IPS-20b (cell line): ENCODE data around the gene TTLL13.

ENCODE experiments used
- H3K27ac ChIP-seq: one replicate; pipeline ENCODE4 v1.5.1; 2013; ENCODE audit warnings: low read length
- H3K27me3 ChIP-seq: 2 replicates; pipeline ENCODE4 v1.6.1; 2013; ENCODE audit warnings: mild to moderate bottlenecking, low read length, inconsistent platforms; ENCODE audit not compliant: insufficient read depth
- H3K36me3 ChIP-seq: 2 replicates; pipeline ENCODE4 v1.6.1; 2013; ENCODE audit warnings: low read depth, mild to moderate bottlenecking, inconsistent platforms, low read length, moderate library complexity; ENCODE audit not compliant: insufficient read depth
- H3K4me1 ChIP-seq: 2 replicates; pipeline ENCODE4 v1.6.1; 2013; ENCODE audit warnings: mild to moderate bottlenecking, control low read depth, inconsistent platforms, low read length, moderate library complexity; ENCODE audit not compliant: insufficient read depth
- H3K4me3 ChIP-seq: 2 replicates; pipeline ENCODE4 v1.5.1; 2013; ENCODE audit warnings: mild to moderate bottlenecking, low read length, inconsistent platforms
- H3K9ac ChIP-seq: 2 replicates; pipeline ENCODE4 v1.6.1; 2013; ENCODE audit warnings: low read depth, mild to moderate bottlenecking, inconsistent platforms, low read length, moderate library complexity
- H3K9me3 ChIP-seq: 2 replicates; pipeline ENCODE4 v1.6.1; 2013; ENCODE audit warnings: mild to moderate bottlenecking, low read depth, low read length, inconsistent platforms; ENCODE audit not compliant: insufficient read depth

The TTLL13 gene

GRCh38 chr15:90219421-90220141, 29.8 kb upstream of the TTLL13 start:
- no peaks in the 10 kb centered on the region for H3K27me3 ChIP-seq
- H3K9me3 ChIP-seq, result no peaks in the 10 kb centered on the region
- no peak overlapping the region for H3K27ac ChIP-seq
- H3K36me3 ChIP-seq, result peaks cover 32% of the 10 kb centered on the region
- H3K4me3 ChIP-seq, result no peak overlapping the region
- H3K4me1 ChIP-seq, result no peaks in the 10 kb centered on the region
- no peak overlapping the region for H3K9ac ChIP-seq

GRCh38 chr15:90221246-90221900, 28.0 kb upstream of the TTLL13 start:
- Histone ChIP-seq H3K4me1 (no peaks in the 10 kb centered on the region), H3K27ac (no peak overlapping the region), H3K4me3 (no peak overlapping the region), H3K9me3 (no peaks in the 10 kb centered on the region), H3K36me3 (peaks cover 50% of the 10 kb centered on the region), H3K27me3 (no peaks in the 10 kb centered on the region), H3K9ac (no peak overlapping the region; the same call in 1 of the 2 replicates)

GRCh38 chr15:90222547-90222946, 26.8 kb upstream of the TTLL13 start:
- Histone ChIP-seq H3K9ac (no peak overlapping the region), H3K27ac (no peak overlapping the region), H3K4me1 (no peaks in the 10 kb centered on the region), H3K27me3 (no peaks in the 10 kb centered on the region), H3K4me3 (no peak overlapping the region), H3K9me3 (no peaks in the 10 kb centered on the region), H3K36me3 (peaks cover 54% of the 10 kb centered on the region)

GRCh38 chr15:90223441-90224165, 25.8 kb upstream of the TTLL13 start:
- Histone ChIP-seq H3K9ac (no peak overlapping the region), H3K9me3 (no peaks in the 10 kb centered on the region), H3K36me3 (peaks cover 57% of the 10 kb centered on the region), H3K27ac (no peak overlapping the region), H3K4me3 (no peak overlapping the region), H3K27me3 (no peaks in the 10 kb centered on the region), H3K4me1 (no peaks in the 10 kb centered on the region)

GRCh38 chr15:90225047-90225446, 24.3 kb upstream of the TTLL13 start:
- Histone ChIP-seq H3K36me3 (peaks cover 71% of the 10 kb centered on the region), H3K9ac (no peak overlapping the region), H3K4me3 (no peak overlapping the region), H3K27me3 (no peaks in the 10 kb centered on the region), H3K4me1 (no peaks in the 10 kb centered on the region), H3K27ac (no peak overlapping the region), H3K9me3 (no peaks in the 10 kb centered on the region)

- no peaks in the 10 kb centered on the region for H3K27me3 ChIP-seq
- H3K9me3 ChIP-seq, result no peaks in the 10 kb centered on the region
- H3K9ac ChIP-seq, result no peak overlapping the region
- H3K4me1 ChIP-seq, result no peaks in the 10 kb centered on the region
- H3K4me3 ChIP-seq, result no peak overlapping the region
- peaks cover 77% of the 10 kb centered on the region for H3K36me3 ChIP-seq
- no peak overlapping the region for H3K27ac ChIP-seq
Observed at GRCh38 chr15:90225504-90226234, 23.7 kb upstream of the TTLL13 start.

GRCh38 chr15:90227336-90227735, 22.0 kb upstream of the TTLL13 start:
- Histone ChIP-seq H3K27ac (no peak overlapping the region), H3K4me1 (no peaks in the 10 kb centered on the region), H3K27me3 (no peaks in the 10 kb centered on the region), H3K4me3 (no peak overlapping the region), H3K9me3 (no peaks in the 10 kb centered on the region), H3K36me3 (peaks cover 78% of the 10 kb centered on the region), H3K9ac (no peak overlapping the region)

- peaks cover 75% of the 10 kb centered on the region for H3K36me3 ChIP-seq
- H3K9me3 ChIP-seq, result no peaks in the 10 kb centered on the region
- H3K4me3 ChIP-seq, result no peak overlapping the region
- H3K4me1 ChIP-seq, result no peaks in the 10 kb centered on the region
- no peaks in the 10 kb centered on the region for H3K27me3 ChIP-seq
- no peak overlapping the region for H3K9ac ChIP-seq
- no peak overlapping the region for H3K27ac ChIP-seq
Observed at GRCh38 chr15:90227816-90228772, 21.3 kb upstream of the TTLL13 start.

- H3K9ac ChIP-seq, result no peak overlapping the region
- H3K36me3 ChIP-seq, result peaks cover 70% of the 10 kb centered on the region
- H3K4me1 ChIP-seq, result no peaks in the 10 kb centered on the region
- H3K27me3 ChIP-seq, result no peaks in the 10 kb centered on the region
- H3K27ac ChIP-seq, result no peak overlapping the region
- H3K4me3 ChIP-seq, result no peak overlapping the region
- H3K9me3 ChIP-seq, result no peaks in the 10 kb centered on the region
Observed at GRCh38 chr15:90228960-90229359, 20.4 kb upstream of the TTLL13 start.

- Histone ChIP-seq H3K9me3 (no peaks in the 10 kb centered on the region), H3K27me3 (no peaks in the 10 kb centered on the region), H3K9ac (no peak overlapping the region), H3K4me3 (no peak overlapping the region), H3K4me1 (no peaks in the 10 kb centered on the region; the same call in 1 of the 2 replicates), H3K27ac (no peak overlapping the region), H3K36me3 (peaks cover 59% of the 10 kb centered on the region)
Observed at GRCh38 chr15:90230071-90230494, 19.3 kb upstream of the TTLL13 start.
